H1 (cell line): ENCODE data around the gene WIPF1. TPM values are rescaled to one million over a fixed set of nuclear protein-coding genes. Genes with fewer than 3 reads are reported as not detected.

ENCODE experiments used
- ASH2L ChIP-seq: fragments of 200-600, 300-600 bp; sonication (generic); IDR thresholded peaks from one replicate; pipeline ENCODE4 v1.7.1; 2017; ENCODE audit warnings: low read length
- BACH1 ChIP-seq: IDR thresholded peaks from 2 replicates; pipeline ENCODE4 v1.6.1; 2012; ENCODE audit warnings: low read length, improper control_type of control experiment
- BRCA1 ChIP-seq: IDR thresholded peaks from 2 replicates; pipeline ENCODE4 v1.6.1; 2012; ENCODE audit warnings: low read depth, low read length, improper control_type of control experiment
- CBX8 ChIP-seq: fragments of 300-800, 300-1000 bp; sonication (generic); IDR thresholded peaks from 2 replicates; pipeline ENCODE4 v1.7.1; 2016; ENCODE audit warnings: low read depth, low read length, borderline replicate concordance
- CHD1 ChIP-seq: IDR thresholded peaks from 2 replicates; pipeline ENCODE4 v1.6.1; 2012; ENCODE audit warnings: low read depth, low read length, improper control_type of control experiment
- FOSL1 ChIP-seq: IDR thresholded peaks from 2 replicates; pipeline ENCODE4 v1.6.1; 2011; ENCODE audit warnings: mild to moderate bottlenecking, low read depth, low read length, moderate library complexity; ENCODE audit not compliant: insufficient read depth
- SUZ12 ChIP-seq: fragments of 200-600 bp; sonication (generic); IDR thresholded peaks from 2 replicates; pipeline ENCODE4 v1.6.1; 2012; ENCODE audit warnings: mild to moderate bottlenecking, inconsistent platforms, low read length, moderate library complexity, mixed read lengths
- polyA plus RNA-seq, 7 experiments: library from polyadenylated mRNA; depleted of rRNA in 3 of 7; stranded (reverse) in 5 of 7; unstranded in 2 of 7; fragments of >200 nt in 5 of 7; fragments of 200-250 nt in 2 of 7; gene quantifications; 1 replicate in 5 of 7; 2 replicates in 1 of 7; 4 replicates in 1 of 7; pipeline versions ENCODE4 v1.2.1 to v1.2.3, GENCODE V29; 2011 to 2013; ENCODE audit warnings: missing spikeins in 2 of 7, mixed read lengths in 2 of 7
- total RNA-seq: library from RNA; stranded (reverse); fragmentation: NEBNext Ultra II Directional; extraction: Animal tissue kit (Norgen Biotek cat#: 25700); gene quantifications from 2 replicates; pipeline ENCODE4 v1.2.1, GENCODE V29; 2021

The WIPF1 gene
- total and polyA plus RNA-seq, 2 of the 8 experiments (the other 6 are each of a cell fraction or from before 2014, with no cell fraction given): 4.7 to 5.2 TPM

DNA sequence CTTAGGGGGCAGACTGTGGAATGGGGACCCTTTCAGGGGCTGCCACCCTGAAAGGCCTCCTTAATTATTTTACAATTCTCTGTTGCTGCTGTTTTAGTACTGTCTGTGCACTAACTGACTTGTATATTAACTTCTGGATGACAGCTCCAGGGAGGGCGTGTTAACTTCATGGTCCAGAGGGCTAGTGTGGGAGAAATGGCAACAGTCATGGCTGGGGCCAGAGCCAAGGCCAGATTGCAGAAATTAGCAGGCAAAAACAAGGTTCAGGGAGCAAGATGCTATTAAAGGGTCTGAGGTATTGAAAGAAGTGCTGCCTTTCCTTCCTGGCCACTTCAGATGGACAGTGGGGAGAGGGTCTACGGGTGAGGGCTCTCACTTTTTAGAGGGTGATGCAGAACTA is 9.1 kb downstream of the WIPF1 start (continued):
- TF ChIP-seq FOSL1 (no peak), CBX8 (no peak), ASH2L (no peak), CHD1 (no peak), BRCA1 (no peak), SUZ12 (no peak), BACH1 (no peak)
